NT2/D1 (cell line): ENCODE results near the gene IGSF9B.

Experiments
- DNase-seq: peaks from one replicate; pipeline ENCODE4 v3.0.0-alpha.2; 2011; ENCODE audit warnings: low read depth, low spot score
- H3K27me3 ChIP-seq: 2 replicates; pipeline ENCODE4 v1.6.0; 2011; ENCODE audit warnings: mild to moderate bottlenecking; ENCODE audit not compliant: insufficient read length, insufficient read depth
- H3K36me3 ChIP-seq: 2 replicates; pipeline ENCODE4 v1.6.1; 2011; ENCODE audit warnings: mild to moderate bottlenecking, low read length, mixed read lengths; ENCODE audit not compliant: insufficient read depth, insufficient read length
- H3K4me1 ChIP-seq: 2 replicates; pipeline ENCODE4 v1.5.1; 2011; ENCODE audit not compliant: insufficient read depth, insufficient read length
- H3K4me3 ChIP-seq: 2 replicates; pipeline ENCODE4 v1.5.1; 2011; ENCODE audit warnings: low read depth; ENCODE audit not compliant: insufficient read length
- H3K9ac ChIP-seq: 2 replicates; pipeline ENCODE4 v1.6.0; 2011; ENCODE audit warnings: low read depth; ENCODE audit not compliant: insufficient read length
- H3K9me3 ChIP-seq: 2 replicates; pipeline ENCODE4 v1.5.1; 2011; ENCODE audit warnings: mild to moderate bottlenecking, low read length; ENCODE audit not compliant: insufficient read depth
- SUZ12 ChIP-seq: IDR thresholded peaks from 2 replicates; pipeline ENCODE4 v1.6.1; 2011; ENCODE audit not compliant: insufficient read length, insufficient read depth; ENCODE audit errors: extremely low read depth
- YY1 ChIP-seq: IDR thresholded peaks from 2 replicates; pipeline ENCODE4 v1.6.1; 2011; ENCODE audit not compliant: insufficient read length, insufficient read depth
- ZNF274 ChIP-seq: IDR thresholded peaks from 2 replicates; pipeline ENCODE4 v1.6.1; 2011; ENCODE audit warnings: mild to moderate bottlenecking, low read depth, low read length

IGSF9B gene

GRCh38 chr11:133921026-133921425 is 35.7 kb downstream of the IGSF9B start:
- TF ChIP-seq ZNF274, result no peak
- no peak for TF ChIP-seq YY1
- TF ChIP-seq SUZ12, result no peak
- Histone ChIP-seq H3K36me3 (peaks cover 52% of the 10 kb centered on the region), H3K4me1 (peaks cover 4% of the 10 kb centered on the region), H3K4me3 (no peak overlapping the region), H3K9ac (no peak overlapping the region), H3K9me3 (no peaks in the 10 kb centered on the region; the same call in 1 of the 2 replicates), H3K27me3 (no peaks in the 10 kb centered on the region)
- DNase-seq, result no peak

GRCh38 chr11:133920109-133920990 is 36.4 kb downstream of the IGSF9B start:
- H3K36me3 ChIP-seq, result peaks cover 51% of the 10 kb centered on the region
- H3K9ac ChIP-seq, result no peak overlapping the region
- H3K27me3 ChIP-seq, result no peaks in the 10 kb centered on the region
- DNase-seq, result no peak
- no peaks in the 10 kb centered on the region; the same call in 1 of the 2 replicates for H3K9me3 ChIP-seq
- H3K4me3 ChIP-seq, result no peak overlapping the region
- TF ChIP-seq YY1 (no peak), SUZ12 (no peak), ZNF274 (no peak)
- H3K4me1 ChIP-seq, result peaks cover 4% of the 10 kb centered on the region

- Histone ChIP-seq H3K4me3 (no peak overlapping the region), H3K27me3 (no peaks in the 10 kb centered on the region), H3K9me3 (no peaks in the 10 kb centered on the region), H3K36me3 (peaks cover 43% of the 10 kb centered on the region), H3K9ac (no peak overlapping the region), H3K4me1 (peaks cover 4% of the 10 kb centered on the region)
- no peak for TF ChIP-seq SUZ12
- TF ChIP-seq ZNF274, result no peak
- no peak for TF ChIP-seq YY1
- no peak for DNase-seq
Observed at GRCh38 chr11:133919330-133920108, 37.2 kb downstream of the IGSF9B start.

GRCh38 chr11:133918608-133919260 is 38.0 kb downstream of the IGSF9B start:
- no peak overlapping the region for H3K9ac ChIP-seq
- no peak for DNase-seq
- H3K4me3 ChIP-seq, result peak overlapping the region; percentile 8
- H3K27me3 ChIP-seq, result no peaks in the 10 kb centered on the region
- no peak for TF ChIP-seq SUZ12
- no peak for TF ChIP-seq ZNF274
- no peak for TF ChIP-seq YY1
- peaks cover 39% of the 10 kb centered on the region for H3K36me3 ChIP-seq
- no peaks in the 10 kb centered on the region for H3K9me3 ChIP-seq
- H3K4me1 ChIP-seq, result peaks cover 4% of the 10 kb centered on the region

GRCh38 chr11:133917921-133918607 is 38.7 kb downstream of the IGSF9B start:
- DNase-seq, result no peak
- Histone ChIP-seq H3K27me3 (no peaks in the 10 kb centered on the region), H3K4me1 (peaks cover 4% of the 10 kb centered on the region), H3K4me3 (peak overlapping the region; percentile 8), H3K9me3 (no peaks in the 10 kb centered on the region), H3K9ac (peak overlapping the region; percentile 56), H3K36me3 (peaks cover 41% of the 10 kb centered on the region)
- TF ChIP-seq ZNF274 (no peak), YY1 (no peak), SUZ12 (no peak)

GRCh38 chr11:133916784-133917440 is 39.9 kb downstream of the IGSF9B start:
- TF ChIP-seq SUZ12 (no peak), YY1 (no peak), ZNF274 (no peak)

More at GRCh38 chr11:133916784-133917440, 39.9 kb downstream of the IGSF9B start:
- Histone ChIP-seq H3K4me1 (peaks cover 4% of the 10 kb centered on the region), H3K9me3 (no peaks in the 10 kb centered on the region), H3K9ac (no peak overlapping the region), H3K36me3 (peaks cover 40% of the 10 kb centered on the region), H3K4me3 (no peak overlapping the region), H3K27me3 (no peaks in the 10 kb centered on the region)
- DNase-seq, result no peak
